ENCODE data around the gene NGB.

NGB gene

DNA sequence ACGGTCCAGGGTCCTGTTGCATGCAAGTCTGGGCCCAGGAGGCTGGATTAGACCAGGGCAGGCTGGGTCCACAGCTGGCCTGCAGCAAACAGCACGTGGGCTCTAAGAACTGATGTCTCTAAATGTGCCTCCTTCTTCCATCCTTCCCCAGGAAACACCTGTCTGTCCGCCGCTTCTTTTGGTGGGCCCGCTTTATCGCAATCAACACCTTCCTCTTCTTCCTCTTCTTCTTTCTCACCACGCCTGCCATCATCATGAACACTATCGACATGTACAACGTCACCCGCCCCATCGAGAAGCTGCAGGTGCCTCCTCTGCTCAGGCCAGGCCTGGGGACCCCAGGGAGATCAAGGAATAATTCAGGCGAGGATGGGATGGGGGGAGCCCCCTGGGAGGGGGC lies 28.3 kb downstream of the NGB start:
- TF ChIP-seq ZFX (IDR thresholded peaks at IDR 0.05): no peak
- TF ChIP-seq, protein P1, sequence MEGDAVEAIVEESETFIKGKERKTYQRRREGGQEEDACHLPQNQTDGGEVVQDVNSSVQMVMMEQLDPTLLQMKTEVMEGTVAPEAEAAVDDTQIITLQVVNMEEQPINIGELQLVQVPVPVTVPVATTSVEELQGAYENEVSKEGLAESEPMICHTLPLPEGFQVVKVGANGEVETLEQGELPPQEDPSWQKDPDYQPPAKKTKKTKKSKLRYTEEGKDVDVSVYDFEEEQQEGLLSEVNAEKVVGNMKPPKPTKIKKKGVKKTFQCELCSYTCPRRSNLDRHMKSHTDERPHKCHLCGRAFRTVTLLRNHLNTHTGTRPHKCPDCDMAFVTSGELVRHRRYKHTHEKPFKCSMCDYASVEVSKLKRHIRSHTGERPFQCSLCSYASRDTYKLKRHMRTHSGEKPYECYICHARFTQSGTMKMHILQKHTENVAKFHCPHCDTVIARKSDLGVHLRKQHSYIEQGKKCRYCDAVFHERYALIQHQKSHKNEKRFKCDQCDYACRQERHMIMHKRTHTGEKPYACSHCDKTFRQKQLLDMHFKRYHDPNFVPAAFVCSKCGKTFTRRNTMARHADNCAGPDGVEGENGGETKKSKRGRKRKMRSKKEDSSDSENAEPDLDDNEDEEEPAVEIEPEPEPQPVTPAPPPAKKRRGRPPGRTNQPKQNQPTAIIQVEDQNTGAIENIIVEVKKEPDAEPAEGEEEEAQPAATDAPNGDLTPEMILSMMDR (conservative IDR thresholded peaks at IDR 0.05): no peak
- H3K27ac ChIP-seq: no peak overlapping the region

DNA sequence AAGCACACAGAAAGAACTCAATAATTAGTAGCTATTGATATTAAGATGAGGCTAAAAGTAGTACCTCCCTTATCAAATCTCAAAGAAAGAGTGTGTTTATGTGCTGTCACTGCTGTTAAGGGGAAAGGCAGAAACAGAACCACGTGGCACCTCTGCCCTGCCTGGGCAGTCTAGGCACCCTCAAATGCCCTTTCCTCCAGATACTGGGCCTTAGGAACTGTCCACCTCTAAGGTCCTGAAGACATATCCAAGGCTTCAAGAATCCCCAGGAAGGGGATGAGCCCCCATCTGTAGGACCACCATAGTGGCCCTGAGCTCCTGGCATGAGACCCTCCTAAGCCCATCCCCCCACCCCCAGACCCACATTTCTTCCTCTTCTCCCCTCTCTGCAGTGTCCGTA lies 29.1 kb downstream of the NGB start:
- TF ChIP-seq, protein P1 (conservative IDR thresholded peaks at IDR 0.05): no peak
- no peak for TF ChIP-seq ZFX (IDR thresholded peaks at IDR 0.05)
- H3K27ac ChIP-seq: no peak overlapping the region

DNA sequence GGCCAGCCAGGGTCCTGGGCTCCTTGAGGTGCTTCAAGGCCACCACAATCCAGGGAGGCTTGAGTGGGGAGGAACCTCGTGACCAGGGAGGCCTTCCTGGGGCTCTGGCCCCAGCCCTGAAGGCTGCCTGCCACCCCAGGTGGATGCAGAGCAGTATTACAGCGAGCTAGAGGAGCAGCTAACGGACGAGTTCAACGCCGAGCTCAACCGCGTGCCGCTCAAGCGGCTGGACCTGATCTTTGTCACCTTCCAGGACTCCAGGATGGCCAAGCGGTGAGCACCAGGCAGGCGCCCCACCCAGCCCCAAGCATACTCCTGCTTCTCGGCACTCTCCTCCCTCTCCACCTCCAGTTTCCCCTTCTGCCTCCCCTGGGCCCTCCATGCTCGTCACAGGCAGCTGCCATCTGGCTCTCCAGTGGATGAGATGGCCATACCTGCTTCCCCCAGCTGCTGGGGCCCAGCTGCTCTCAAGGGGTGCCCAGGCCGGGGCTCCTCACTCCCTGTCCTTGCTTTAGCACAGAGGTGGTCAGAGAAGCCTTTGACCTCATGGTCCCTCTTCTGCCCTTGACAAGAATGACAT lies 30.6 kb downstream of the NGB start:
- no peak for TF ChIP-seq ZFX (IDR thresholded peaks at IDR 0.05)
- TF ChIP-seq, protein P1 (conservative IDR thresholded peaks at IDR 0.05): no peak

DNA sequence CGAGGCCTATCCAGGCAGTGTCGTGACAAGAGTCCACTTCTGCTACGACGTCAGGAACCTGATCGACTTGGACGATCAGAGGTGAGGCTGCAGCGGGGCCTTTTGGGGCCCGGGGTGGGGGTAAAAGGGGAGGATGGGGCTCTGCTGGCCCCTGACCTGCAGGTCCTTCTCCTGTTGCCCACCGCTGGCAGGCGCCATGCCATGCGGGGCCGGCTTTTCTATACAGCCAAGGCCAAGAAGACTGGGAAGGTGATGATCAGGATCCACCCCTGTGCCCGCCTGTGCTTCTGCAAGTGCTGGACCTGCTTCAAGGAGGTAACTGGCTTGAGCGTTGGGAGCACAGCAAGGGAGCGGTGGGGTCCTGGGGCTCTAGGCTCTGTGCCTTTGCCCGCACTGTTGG lies 31.6 kb downstream of the NGB start:
- H3K27ac ChIP-seq: no peak overlapping the region

More for the DNA sequence above, 30.6 kb downstream of the NGB start:
- H3K27ac ChIP-seq: no peak overlapping the region

DNA sequence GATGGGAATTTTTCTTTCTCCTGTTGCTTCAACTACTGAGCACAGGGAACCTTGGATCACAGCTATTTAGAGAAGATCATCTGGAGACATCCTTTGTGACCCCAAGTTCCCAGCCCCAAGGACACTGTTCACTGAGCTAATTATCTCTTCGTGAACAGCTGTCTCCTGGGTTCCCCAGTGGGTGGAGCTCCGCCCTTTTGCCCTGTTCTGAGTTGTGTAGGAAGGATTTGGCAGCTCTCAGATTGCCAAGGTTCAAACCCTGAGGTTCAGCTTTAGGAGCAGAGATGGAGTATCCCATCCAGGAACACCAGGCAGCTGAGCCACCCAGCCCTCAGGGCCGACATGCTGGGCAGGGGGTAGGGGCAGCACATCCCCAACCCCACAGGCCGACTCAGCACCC lies 32.0 kb downstream of the NGB start:
- no peak overlapping the region for H3K27ac ChIP-seq
- TF ChIP-seq, protein P1 (conservative IDR thresholded peaks at IDR 0.05): no peak
- TF ChIP-seq ZFX (IDR thresholded peaks at IDR 0.05): no peak

More for the DNA sequence above, 31.6 kb downstream of the NGB start:
- no peak for TF ChIP-seq ZFX (IDR thresholded peaks at IDR 0.05)
- TF ChIP-seq, protein P1 (conservative IDR thresholded peaks at IDR 0.05): no peak

DNA sequence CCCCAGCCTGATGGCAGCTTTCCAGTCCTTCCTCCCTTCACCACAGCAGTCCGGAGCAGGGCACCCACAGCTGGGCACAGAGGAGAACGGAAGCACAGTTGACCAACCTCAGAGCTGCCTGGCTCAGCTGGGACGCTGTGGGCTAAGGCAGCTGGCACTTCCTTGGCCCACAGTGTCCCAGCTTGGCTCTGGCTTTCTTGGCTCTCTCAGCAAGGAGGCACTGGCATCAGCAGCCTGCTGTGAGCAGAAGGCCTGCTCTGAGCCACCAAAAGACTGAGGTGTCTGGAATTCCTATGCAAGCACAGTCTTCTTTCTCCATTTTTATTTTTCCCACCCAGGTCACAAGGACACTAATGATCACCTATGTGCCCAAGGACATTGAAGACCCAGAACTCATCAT lies 32.6 kb downstream of the NGB start:
- TF ChIP-seq, protein P1 (conservative IDR thresholded peaks at IDR 0.05): no peak
- no peak for TF ChIP-seq ZFX (IDR thresholded peaks at IDR 0.05)
- no peak overlapping the region for H3K27ac ChIP-seq

DNA sequence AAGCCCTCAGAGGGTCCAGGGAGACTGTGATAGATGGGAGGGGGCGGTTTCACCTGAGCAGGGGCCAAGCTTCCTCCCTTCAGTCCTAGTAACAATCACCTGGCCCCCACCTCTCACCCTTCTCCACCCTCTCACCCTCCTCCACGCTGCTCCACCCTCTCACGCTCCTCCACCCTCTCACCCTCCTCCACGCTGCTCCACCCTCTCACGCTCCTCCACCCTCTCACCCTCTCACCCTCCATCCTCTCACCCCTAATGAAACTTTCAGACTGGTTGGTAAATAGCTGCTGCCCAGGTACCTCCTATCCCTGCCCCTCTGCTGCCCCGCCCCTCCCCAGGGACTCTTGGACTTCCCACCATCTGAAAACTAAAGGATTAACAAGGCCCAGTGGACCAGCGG lies 34.2 kb downstream of the NGB start:
- no peak for TF ChIP-seq ZFX (IDR thresholded peaks at IDR 0.05)
- TF ChIP-seq, protein P1 (conservative IDR thresholded peaks at IDR 0.05): no peak
- no peak overlapping the region for H3K27ac ChIP-seq
